ENCODE results near the gene CHAD.

CHAD gene

GRCh38 chr17:50470426-50470825 is 1.7 kb upstream of the CHAD start:
- no peak overlapping the region for H2BK15ac ChIP-seq (replicated peaks; ENCODE audit: low read depth)
- H3K18ac ChIP-seq (ENCODE audit: low read length), result no peak overlapping the region
- no peak overlapping the region for H3K27ac ChIP-seq (ENCODE audit: low read depth, low read length)
- no peak overlapping the region for H2BK120ac ChIP-seq (ENCODE audit: low read depth, low read length)
- H3K4me3 ChIP-seq (ENCODE audit: low read length), result no peak overlapping the region
- H3K4ac ChIP-seq (ENCODE audit: low read depth, low read length), result no peak overlapping the region
- H3K56ac ChIP-seq (ENCODE audit: low read length), result no peak overlapping the region
- no peak overlapping the region for H4K5ac ChIP-seq (ENCODE audit: low read length)
- H3K4me2 ChIP-seq (ENCODE audit: low read length), result no peak overlapping the region
- WGBS (ENCODE audit: extremely low coverage, insufficient coverage, low lambda C conversion rate), result no CpG with 5 or more reads among the region's 6 CpGs
- no peaks in the 10 kb centered on the region for H3K36me3 ChIP-seq (ENCODE audit: control insufficient read depth, insufficient read depth, low read length)
- H3K23ac ChIP-seq (ENCODE audit: low read length), result no peak overlapping the region
- H3K79me2 ChIP-seq (ENCODE audit: control insufficient read depth, insufficient read depth, low read length), result no peaks in the 10 kb centered on the region
- H3K27me3 ChIP-seq (ENCODE audit: insufficient read depth, low read length, poor library complexity), result no peaks in the 10 kb centered on the region
- no peaks in the 10 kb centered on the region for H3K4me1 ChIP-seq (ENCODE audit: control insufficient read depth, low read depth, low read length)
- DNase-seq, result no peak
- no peak overlapping the region for H4K8ac ChIP-seq (ENCODE audit: low read depth, low read length)
- H3K9ac ChIP-seq (ENCODE audit: low read length), result no peak overlapping the region
- no peak overlapping the region for H2BK5ac ChIP-seq (ENCODE audit: low read length)
- H2AK5ac ChIP-seq (ENCODE audit: low read length), result no peak overlapping the region
- H3K79me1 ChIP-seq (ENCODE audit: low read length), result no peaks in the 10 kb centered on the region

- Histone ChIP-seq H2BK5ac (ENCODE audit: low read length) (no peak overlapping the region), H2BK120ac (ENCODE audit: low read depth, low read length) (no peak overlapping the region), H3K4ac (ENCODE audit: low read depth, low read length) (no peak overlapping the region), H3K4me1 (ENCODE audit: control insufficient read depth, low read depth, low read length) (no peaks in the 10 kb centered on the region), H2BK15ac (replicated peaks; ENCODE audit: low read depth) (no peak overlapping the region), H3K27ac (ENCODE audit: low read depth, low read length) (no peak overlapping the region), H3K27me3 (ENCODE audit: insufficient read depth, low read length, poor library complexity) (no peaks in the 10 kb centered on the region), H3K79me1 (ENCODE audit: low read length) (no peaks in the 10 kb centered on the region), H3K9ac (ENCODE audit: low read length) (no peak overlapping the region), H3K4me3 (ENCODE audit: low read length) (no peak overlapping the region), H3K56ac (ENCODE audit: low read length) (peak overlapping the region; percentile 62), H3K18ac (ENCODE audit: low read length) (no peak overlapping the region), H3K23ac (ENCODE audit: low read length) (no peak overlapping the region), H3K79me2 (ENCODE audit: control insufficient read depth, insufficient read depth, low read length) (no peaks in the 10 kb centered on the region), H4K5ac (ENCODE audit: low read length) (no peak overlapping the region), H2AK5ac (ENCODE audit: low read length) (no peak overlapping the region), H3K36me3 (ENCODE audit: control insufficient read depth, insufficient read depth, low read length) (no peaks in the 10 kb centered on the region), H4K8ac (ENCODE audit: low read depth, low read length) (no peak overlapping the region), H3K4me2 (ENCODE audit: low read length) (no peak overlapping the region)
- no peak for DNase-seq
- WGBS (ENCODE audit: extremely low coverage, insufficient coverage, low lambda C conversion rate), result no CpG with 5 or more reads among the region's 19 CpGs
Measured at GRCh38 chr17:50469671-50470305, 1.1 kb upstream of the CHAD start.

GRCh38 chr17:50469208-50469605 is 527 bp upstream of the CHAD start:
- Histone ChIP-seq H3K4me2 (ENCODE audit: low read length) (peak overlapping the region; percentile 11), H3K79me1 (ENCODE audit: low read length) (no peaks in the 10 kb centered on the region), H3K56ac (ENCODE audit: low read length) (peak overlapping the region; percentile 62), H3K27me3 (ENCODE audit: insufficient read depth, low read length, poor library complexity) (no peaks in the 10 kb centered on the region), H3K79me2 (ENCODE audit: control insufficient read depth, insufficient read depth, low read length) (no peaks in the 10 kb centered on the region), H2BK15ac (replicated peaks; ENCODE audit: low read depth) (no peak overlapping the region), H3K27ac (ENCODE audit: low read depth, low read length) (no peak overlapping the region), H3K18ac (ENCODE audit: low read length) (no peak overlapping the region), H3K4ac (ENCODE audit: low read depth, low read length) (no peak overlapping the region), H3K36me3 (ENCODE audit: control insufficient read depth, insufficient read depth, low read length) (no peaks in the 10 kb centered on the region), H2BK120ac (ENCODE audit: low read depth, low read length) (no peak overlapping the region), H3K4me3 (ENCODE audit: low read length) (no peak overlapping the region), H2AK5ac (ENCODE audit: low read length) (no peak overlapping the region), H4K5ac (ENCODE audit: low read length) (no peak overlapping the region), H4K8ac (ENCODE audit: low read depth, low read length) (no peak overlapping the region), H3K9ac (ENCODE audit: low read length) (peak overlapping the region; percentile 7), H3K23ac (ENCODE audit: low read length) (no peak overlapping the region), H2BK5ac (ENCODE audit: low read length) (no peak overlapping the region), H3K4me1 (ENCODE audit: control insufficient read depth, low read depth, low read length) (no peaks in the 10 kb centered on the region)
- DNase-seq, result no peak
- WGBS (ENCODE audit: extremely low coverage, insufficient coverage, low lambda C conversion rate), result no CpG with 5 or more reads among the region's 37 CpGs

GRCh38 chr17:50467855-50468303 is 801 bp downstream of the CHAD start:
- no peak for DNase-seq
- no CpG with 5 or more reads among the region's 13 CpGs for WGBS (ENCODE audit: extremely low coverage, insufficient coverage, low lambda C conversion rate)
- Histone ChIP-seq H3K27me3 (ENCODE audit: insufficient read depth, low read length, poor library complexity) (no peaks in the 10 kb centered on the region), H3K79me2 (ENCODE audit: control insufficient read depth, insufficient read depth, low read length) (no peaks in the 10 kb centered on the region), H3K56ac (ENCODE audit: low read length) (no peak overlapping the region), H3K23ac (ENCODE audit: low read length) (no peak overlapping the region), H3K27ac (ENCODE audit: low read depth, low read length) (no peak overlapping the region), H2BK5ac (ENCODE audit: low read length) (no peak overlapping the region), H3K4me1 (ENCODE audit: control insufficient read depth, low read depth, low read length) (no peaks in the 10 kb centered on the region), H4K5ac (ENCODE audit: low read length) (no peak overlapping the region), H2BK15ac (replicated peaks; ENCODE audit: low read depth) (no peak overlapping the region), H3K36me3 (ENCODE audit: control insufficient read depth, insufficient read depth, low read length) (no peaks in the 10 kb centered on the region), H3K9ac (ENCODE audit: low read length) (no peak overlapping the region), H3K4me2 (ENCODE audit: low read length) (no peak overlapping the region), H3K4me3 (ENCODE audit: low read length) (no peak overlapping the region), H4K8ac (ENCODE audit: low read depth, low read length) (no peak overlapping the region), H3K18ac (ENCODE audit: low read length) (no peak overlapping the region), H2AK5ac (ENCODE audit: low read length) (no peak overlapping the region), H3K79me1 (ENCODE audit: low read length) (no peaks in the 10 kb centered on the region), H2BK120ac (ENCODE audit: low read depth, low read length) (no peak overlapping the region), H3K4ac (ENCODE audit: low read depth, low read length) (no peak overlapping the region)

- DNase-seq, result no peak
- H3K23ac ChIP-seq (ENCODE audit: low read length), result no peak overlapping the region
- no CpG with 5 or more reads among the region's 7 CpGs for WGBS (ENCODE audit: extremely low coverage, insufficient coverage, low lambda C conversion rate)
- H3K36me3 ChIP-seq (ENCODE audit: control insufficient read depth, insufficient read depth, low read length), result no peaks in the 10 kb centered on the region
- no peak overlapping the region for H2BK120ac ChIP-seq (ENCODE audit: low read depth, low read length)
- no peak overlapping the region for H3K27ac ChIP-seq (ENCODE audit: low read depth, low read length)
- no peak overlapping the region for H2BK5ac ChIP-seq (ENCODE audit: low read length)
- H3K4me3 ChIP-seq (ENCODE audit: low read length), result no peak overlapping the region
- no peak overlapping the region for H3K9ac ChIP-seq (ENCODE audit: low read length)
- H3K79me1 ChIP-seq (ENCODE audit: low read length), result no peaks in the 10 kb centered on the region
- no peak overlapping the region for H3K56ac ChIP-seq (ENCODE audit: low read length)
- H3K4me2 ChIP-seq (ENCODE audit: low read length), result no peak overlapping the region
- no peak overlapping the region for H2AK5ac ChIP-seq (ENCODE audit: low read length)
- no peaks in the 10 kb centered on the region for H3K4me1 ChIP-seq (ENCODE audit: control insufficient read depth, low read depth, low read length)
- H4K5ac ChIP-seq (ENCODE audit: low read length), result no peak overlapping the region
- H3K4ac ChIP-seq (ENCODE audit: low read depth, low read length), result no peak overlapping the region
- H3K79me2 ChIP-seq (ENCODE audit: control insufficient read depth, insufficient read depth, low read length), result no peaks in the 10 kb centered on the region
- H4K8ac ChIP-seq (ENCODE audit: low read depth, low read length), result no peak overlapping the region
- H3K27me3 ChIP-seq (ENCODE audit: insufficient read depth, low read length, poor library complexity), result no peaks in the 10 kb centered on the region
- no peak overlapping the region for H3K18ac ChIP-seq (ENCODE audit: low read length)
- H2BK15ac ChIP-seq (replicated peaks; ENCODE audit: low read depth), result no peak overlapping the region
Measured at GRCh38 chr17:50467114-50467854, 1.4 kb downstream of the CHAD start.

Measured in mesendoderm (in vitro differentiated cells).